DND-41 (cell line): ENCODE results near the gene ZNF445.
"Not testable (repeated sequence)": the region's sequence is repeated elsewhere in the genome, so short reads cannot be mapped to it uniquely, and the experiment has no call there.

Experiments
- ATAC-seq: fragments of 200-7000 bp; cut with Tn5 transposase; 3 replicates; pipeline ENCODE4 v1.9.1; 2021; ENCODE audit warnings: low read depth; ENCODE audit not compliant: insufficient read depth
- DNase-seq: peaks from one replicate; pipeline ENCODE4 v3.0.0-alpha.2; 2020
- H2AFZ ChIP-seq: 2 replicates; pipeline ENCODE4 v1.6.0; 2012; ENCODE audit warnings: low read depth, low read length
- H3K27ac ChIP-seq: 2 replicates; pipeline ENCODE4 v1.5.1; 2012; ENCODE audit warnings: low read length, inconsistent platforms
- H3K27me3 ChIP-seq: fragments of 200-600 bp; sonication (generic); 2 replicates; pipeline ENCODE4 v1.6.0; 2012; ENCODE audit warnings: low read length, mild to moderate bottlenecking, inconsistent platforms; ENCODE audit not compliant: insufficient read depth, poor library complexity
- H3K36me3 ChIP-seq: 2 replicates; pipeline ENCODE4 v1.5.1; 2012; ENCODE audit warnings: low read length, inconsistent platforms; ENCODE audit not compliant: insufficient read depth
- H3K4me1 ChIP-seq: 2 replicates; pipeline ENCODE4 v1.5.1; 2012; ENCODE audit warnings: mild to moderate bottlenecking, low read length; ENCODE audit not compliant: insufficient read depth
- H3K4me2 ChIP-seq: 2 replicates; pipeline ENCODE4 v1.6.0; 2012; ENCODE audit warnings: mild to moderate bottlenecking, moderate library complexity, low read length, inconsistent platforms; ENCODE audit not compliant: insufficient read depth
- H3K4me3 ChIP-seq, 2 experiments: fragments of 200-600 bp in 1 of 2; shearing (Covaris generic) in 1 of 2; 2 replicates each; pipeline ENCODE4 v1.5.1; 2012 to 2016; ENCODE audit warnings: inconsistent platforms in 2 of 2, low read length in 2 of 2, mild to moderate bottlenecking in 2 of 2, low read depth in 1 of 2, moderate library complexity in 1 of 2
- H3K79me2 ChIP-seq: 2 replicates; pipeline ENCODE4 v1.6.0; 2012; ENCODE audit warnings: low read length, inconsistent platforms; ENCODE audit not compliant: insufficient read depth
- H3K9ac ChIP-seq: 2 replicates; pipeline ENCODE4 v1.6.0; 2012; ENCODE audit warnings: low read depth, mild to moderate bottlenecking, inconsistent platforms, low read length, moderate library complexity
- H3K9me3 ChIP-seq: 2 replicates; pipeline ENCODE4 v1.5.1; 2012; ENCODE audit warnings: low read length, moderate library complexity, mild to moderate bottlenecking, inconsistent platforms; ENCODE audit not compliant: insufficient read depth, severe bottlenecking
- H4K20me1 ChIP-seq: 2 replicates; pipeline ENCODE4 v1.6.0; 2012; ENCODE audit warnings: low read length; ENCODE audit not compliant: insufficient read depth
- CTCF ChIP-seq: IDR thresholded peaks from 2 replicates; pipeline ENCODE4 v1.5.1; 2012; ENCODE audit warnings: borderline replicate concordance, low read length, moderate library complexity, mild to moderate bottlenecking; ENCODE audit not compliant: poor library complexity, severe bottlenecking; ENCODE audit errors: extremely low read depth
- EZH2 ChIP-seq: IDR thresholded peaks from 3 replicates; pipeline ENCODE4 v1.6.1; 2012; ENCODE audit warnings: borderline replicate concordance, low read depth, mild to moderate bottlenecking, moderate library complexity, low read length, inconsistent platforms; ENCODE audit not compliant: severe bottlenecking

ZNF445 gene

GRCh38 chr3:44506556-44506955 lies 29.1 kb upstream of the ZNF445 start:
- H2AFZ ChIP-seq = no peak overlapping the region
- H3K4me1 ChIP-seq = peaks cover 28% of the 10 kb centered on the region
- H3K4me2 ChIP-seq = no peak overlapping the region
- peaks cover 6% of the 10 kb centered on the region for H3K9me3 ChIP-seq
- DNase-seq (no peak), ATAC-seq (no peak)
- no peaks in the 10 kb centered on the region for H3K27me3 ChIP-seq
- H3K79me2 ChIP-seq = peaks cover 87% of the 10 kb centered on the region
- TF ChIP-seq CTCF (no peak), EZH2 (no peak)
- peaks cover 14% of the 10 kb centered on the region; the same call in 1 of the 2 replicates for H4K20me1 ChIP-seq
- no peak overlapping the region for H3K9ac ChIP-seq
- H3K27ac ChIP-seq = no peak overlapping the region
- no peak overlapping the region for H3K4me3 ChIP-seq
- H3K36me3 ChIP-seq = peaks cover 19% of the 10 kb centered on the region

- TF ChIP-seq EZH2 = no peak
- TF ChIP-seq CTCF = no peak
- peaks cover 79% of the 10 kb centered on the region for H3K79me2 ChIP-seq
- peaks cover 17% of the 10 kb centered on the region for H3K9me3 ChIP-seq
Measured at GRCh38 chr3:44504566-44504965, 27.1 kb upstream of the ZNF445 start.

DNA sequence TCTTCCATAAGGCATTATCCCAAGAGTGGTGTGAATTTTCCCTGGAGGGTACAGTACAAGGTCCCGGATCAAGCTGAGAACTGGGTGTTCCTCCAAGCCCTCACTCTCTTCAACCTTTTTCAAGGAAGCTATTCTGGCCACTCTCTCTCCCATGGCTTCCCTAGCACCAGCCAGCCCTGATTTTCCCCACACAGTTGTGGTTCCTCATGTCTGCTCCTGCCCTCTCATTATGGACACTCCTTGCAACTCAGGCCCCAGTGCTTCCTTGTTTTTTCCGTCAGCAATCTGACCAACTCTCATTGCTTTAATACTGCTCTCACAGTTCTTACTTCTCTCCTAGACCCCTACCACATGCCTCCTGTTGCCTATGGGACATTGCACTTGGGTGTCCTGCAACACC lies 25.7 kb upstream of the ZNF445 start:
- Histone ChIP-seq H3K9me3 (peaks cover 26% of the 10 kb centered on the region), H3K36me3 (peaks cover 52% of the 10 kb centered on the region), H3K79me2 (peaks cover 75% of the 10 kb centered on the region)

More at GRCh38 chr3:44504566-44504965, 27.1 kb upstream of the ZNF445 start:
- Histone ChIP-seq H2AFZ (no peak overlapping the region), H3K4me2 (no peak overlapping the region), H3K4me3 (no peak overlapping the region), H3K4me1 (peaks cover 18% of the 10 kb centered on the region), H3K27ac (no peak overlapping the region), H3K36me3 (peaks cover 38% of the 10 kb centered on the region), H4K20me1 (peaks cover 13% of the 10 kb centered on the region; the same call in 1 of the 2 replicates), H3K9ac (no peak overlapping the region), H3K27me3 (no peaks in the 10 kb centered on the region)
- DNase-seq (no peak), ATAC-seq (no peak)

DNA sequence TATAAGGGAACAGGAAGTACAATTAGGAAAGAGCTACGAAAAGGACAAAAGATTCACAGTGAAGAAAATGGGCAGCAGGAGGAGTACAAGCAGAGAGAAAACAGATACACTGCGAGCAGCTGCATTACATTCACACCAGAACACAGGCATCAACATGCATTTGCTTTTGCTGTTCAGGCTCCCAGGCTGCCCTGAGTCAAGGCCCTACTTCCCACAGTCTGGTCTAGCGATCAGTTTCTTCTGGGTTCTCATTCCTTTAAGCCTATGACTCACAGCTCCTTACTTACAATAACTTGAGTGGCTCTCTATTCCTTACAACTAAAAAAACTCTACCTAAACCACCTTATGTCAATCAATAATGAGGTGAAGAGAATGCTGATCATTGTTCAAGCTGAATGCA lies 24.5 kb upstream of the ZNF445 start:
- no peak overlapping the region for H3K27ac ChIP-seq
- peaks cover 2% of the 10 kb centered on the region; the same call in 1 of the 2 replicates for H4K20me1 ChIP-seq
- H3K79me2 ChIP-seq = peaks cover 68% of the 10 kb centered on the region
- peaks cover 56% of the 10 kb centered on the region for H3K36me3 ChIP-seq
- H3K27me3 ChIP-seq = no peaks in the 10 kb centered on the region
- no peak for TF ChIP-seq EZH2
- TF ChIP-seq CTCF = no peak
- H3K4me2 ChIP-seq = no peak overlapping the region
- no peak overlapping the region for H3K9ac ChIP-seq
- no peak overlapping the region for H2AFZ ChIP-seq
- H3K9me3 ChIP-seq = peaks cover 26% of the 10 kb centered on the region
- no peaks in the 10 kb centered on the region for H3K4me1 ChIP-seq
- no peak for DNase-seq
- H3K4me3 ChIP-seq = no peak overlapping the region
- no peak for ATAC-seq

More for the DNA sequence above, 25.7 kb upstream of the ZNF445 start:
- H3K4me2 ChIP-seq, H3K4me3 ChIP-seq, ATAC-seq, DNase-seq, H3K9ac ChIP-seq, H3K27me3 ChIP-seq, H3K4me1 ChIP-seq, H4K20me1 ChIP-seq, H2AFZ ChIP-seq, H3K27ac ChIP-seq: not testable (repeated sequence)

GRCh38 chr3:44499899-44500168 lies 22.4 kb upstream of the ZNF445 start:
- H3K27me3 ChIP-seq, H3K4me1 ChIP-seq, H3K27ac ChIP-seq, H3K4me2 ChIP-seq, H3K9ac ChIP-seq, H4K20me1 ChIP-seq, DNase-seq, H3K4me3 ChIP-seq, ATAC-seq, H2AFZ ChIP-seq: not testable (repeated sequence)
- H3K36me3 ChIP-seq = peaks cover 56% of the 10 kb centered on the region
- H3K9me3 ChIP-seq = peaks cover 26% of the 10 kb centered on the region
- peaks cover 49% of the 10 kb centered on the region for H3K79me2 ChIP-seq
